ENCODE measurements around the gene TCF4.

Gene TCF4

GRCh38 chr18:55227771-55228170 lies 360.2 kb downstream of the TCF4 start:
- H3K4me1 ChIP-seq (ENCODE audit: insufficient read depth, low read length, poor library complexity, severe bottlenecking), result peaks cover 7% of the 10 kb centered on the region
- H3K9ac ChIP-seq (ENCODE audit: low read depth, low read length, poor library complexity, severe bottlenecking), result no peak overlapping the region
- H3K4me3 ChIP-seq (ENCODE audit: low read length, poor library complexity, severe bottlenecking), result no peak overlapping the region
- peaks cover 28% of the 10 kb centered on the region; the same call in 1 of the 2 replicates for H3K36me3 ChIP-seq (ENCODE audit: insufficient read depth, low read length)
- H2AFZ ChIP-seq (ENCODE audit: low read length), result no peak overlapping the region
- H3K27me3 ChIP-seq (ENCODE audit: insufficient read depth, low read length, poor library complexity, severe bottlenecking), result no peaks in the 10 kb centered on the region
- H3K4me2 ChIP-seq (ENCODE audit: low read depth, low read length, poor library complexity, severe bottlenecking), result peak overlapping the region; percentile 35
- H3K9me3 ChIP-seq (ENCODE audit: insufficient read depth, low read depth, low read length), result no peaks in the 10 kb centered on the region
- H3K79me2 ChIP-seq (ENCODE audit: insufficient read depth, low read length), result no peaks in the 10 kb centered on the region
- TF ChIP-seq CTCF (conservative IDR thresholded peaks at IDR 0.05; ENCODE audit: low read length), result no peak
- TF ChIP-seq EZH2phosphoT487 (IDR thresholded peaks at IDR 0.05; ENCODE audit: borderline replicate concordance), result no peak
- no peaks in the 10 kb centered on the region for H3F3A ChIP-seq (ENCODE audit: low read depth)
- H4K20me1 ChIP-seq (ENCODE audit: insufficient read depth, low read length, poor library complexity, severe bottlenecking), result no peaks in the 10 kb centered on the region
- H3K9me2 ChIP-seq (replicated peaks; ENCODE audit: low read depth, low read length), result no peaks in the 10 kb centered on the region

GRCh38 chr18:55226044-55226443 lies 361.9 kb downstream of the TCF4 start:
- Histone ChIP-seq H3K4me3 (ENCODE audit: low read length, poor library complexity, severe bottlenecking) (no peak overlapping the region), H3F3A (ENCODE audit: low read depth) (no peaks in the 10 kb centered on the region), H3K4me2 (ENCODE audit: low read depth, low read length, poor library complexity, severe bottlenecking) (no peak overlapping the region), H4K20me1 (ENCODE audit: insufficient read depth, low read length, poor library complexity, severe bottlenecking) (no peaks in the 10 kb centered on the region), H3K79me2 (ENCODE audit: insufficient read depth, low read length) (no peaks in the 10 kb centered on the region), H3K9ac (ENCODE audit: low read depth, low read length, poor library complexity, severe bottlenecking) (no peak overlapping the region), H3K4me1 (ENCODE audit: insufficient read depth, low read length, poor library complexity, severe bottlenecking) (peaks cover 7% of the 10 kb centered on the region), H2AFZ (ENCODE audit: low read length) (no peak overlapping the region), H3K9me2 (replicated peaks; ENCODE audit: low read depth, low read length) (no peaks in the 10 kb centered on the region), H3K27me3 (ENCODE audit: insufficient read depth, low read length, poor library complexity, severe bottlenecking) (no peaks in the 10 kb centered on the region), H3K9me3 (ENCODE audit: insufficient read depth, low read depth, low read length) (no peaks in the 10 kb centered on the region), H3K36me3 (ENCODE audit: insufficient read depth, low read length) (peaks cover 12% of the 10 kb centered on the region; the same call in 1 of the 2 replicates)
- no peak for TF ChIP-seq CTCF (conservative IDR thresholded peaks at IDR 0.05; ENCODE audit: low read length)
- TF ChIP-seq EZH2phosphoT487 (IDR thresholded peaks at IDR 0.05; ENCODE audit: borderline replicate concordance), result no peak

GRCh38 chr18:55224086-55224625 lies 363.8 kb downstream of the TCF4 start:
- Histone ChIP-seq H3K9ac (ENCODE audit: low read depth, low read length, poor library complexity, severe bottlenecking) (no peak overlapping the region), H3K9me2 (replicated peaks; ENCODE audit: low read depth, low read length) (no peaks in the 10 kb centered on the region), H3K4me3 (ENCODE audit: low read length, poor library complexity, severe bottlenecking) (no peak overlapping the region), H4K20me1 (ENCODE audit: insufficient read depth, low read length, poor library complexity, severe bottlenecking) (no peaks in the 10 kb centered on the region), H2AFZ (ENCODE audit: low read length) (no peak overlapping the region), H3K4me1 (ENCODE audit: insufficient read depth, low read length, poor library complexity, severe bottlenecking) (peaks cover 7% of the 10 kb centered on the region), H3K36me3 (ENCODE audit: insufficient read depth, low read length) (0 out of 2 replicates have a peak, but pooled peaks cover 6% of the 10 kb centered on the region), H3F3A (ENCODE audit: low read depth) (no peaks in the 10 kb centered on the region), H3K27me3 (ENCODE audit: insufficient read depth, low read length, poor library complexity, severe bottlenecking) (no peaks in the 10 kb centered on the region), H3K79me2 (ENCODE audit: insufficient read depth, low read length) (no peaks in the 10 kb centered on the region), H3K4me2 (ENCODE audit: low read depth, low read length, poor library complexity, severe bottlenecking) (no peak overlapping the region), H3K9me3 (ENCODE audit: insufficient read depth, low read depth, low read length) (no peaks in the 10 kb centered on the region)
- TF ChIP-seq EZH2phosphoT487 (IDR thresholded peaks at IDR 0.05; ENCODE audit: borderline replicate concordance), result no peak
- no peak for TF ChIP-seq CTCF (conservative IDR thresholded peaks at IDR 0.05; ENCODE audit: low read length)

Measured in Loucy (cell line).